ENCODE measurements around the gene PIF1.

Gene PIF1

GRCh38 chr15:64767203-64767602, 58.2 kb downstream of the PIF1 start:
- no peak for DNase-seq (ENCODE audit: low read depth in 1 of 2, low spot score in 1 of 2)
- H3K27ac ChIP-seq (replicated peaks), result no peak overlapping the region
- H3K4me3 ChIP-seq (replicated peaks; ENCODE audit: insufficient read depth, low read length), result no peak overlapping the region
- 0 out of 2 replicates have a peak, but pooled peaks have one; percentile 14 for TF ChIP-seq SPI1 (IDR thresholded peaks at IDR 0.05; ENCODE audit: borderline replicate concordance, low read depth)
- TF ChIP-seq GABPA (IDR thresholded peaks at IDR 0.05; ENCODE audit: low read depth), result no peak
- no peak for TF ChIP-seq REST (IDR thresholded peaks at IDR 0.05; ENCODE audit: insufficient replicate concordance, low read depth)
- peaks cover under 1% of the 10 kb centered on the region for H3K27me3 ChIP-seq (ENCODE audit: insufficient read depth, poor library complexity, severe bottlenecking)

- Histone ChIP-seq H3K27ac (replicated peaks) (no peak overlapping the region), H3K27me3 (ENCODE audit: insufficient read depth, poor library complexity, severe bottlenecking) (no peaks in the 10 kb centered on the region), H3K4me3 (replicated peaks; ENCODE audit: insufficient read depth, low read length) (no peak overlapping the region)
- no peak for TF ChIP-seq SPI1 (IDR thresholded peaks at IDR 0.05; ENCODE audit: borderline replicate concordance, low read depth)
- TF ChIP-seq CTCF (IDR thresholded peaks at IDR 0.05; ENCODE audit: insufficient read depth, low read length), result no peak
- TF ChIP-seq GABPA (IDR thresholded peaks at IDR 0.05; ENCODE audit: low read depth), result no peak
- no peak for TF ChIP-seq POLR2AphosphoS5 (IDR thresholded peaks at IDR 0.05; ENCODE audit: low read depth)
- TF ChIP-seq REST (IDR thresholded peaks at IDR 0.05; ENCODE audit: insufficient replicate concordance, low read depth), result no peak
- DNase-seq (ENCODE audit: low read depth in 1 of 2, low spot score in 1 of 2), result no peak
Measured at GRCh38 chr15:64766058-64766457, 59.4 kb downstream of the PIF1 start.

Measured in HL-60 (cell line).